GM12801 (cell line): ENCODE data around the gene TOMM34.

Source experiments
- CTCF ChIP-seq: IDR thresholded peaks from one replicate; pipeline ENCODE4 v1.5.1; 2011; ENCODE audit warnings: control low read depth; ENCODE audit not compliant: insufficient read length; ENCODE audit errors: extremely low read depth

Gene TOMM34

GRCh38 chr20:44954211-44954610 is 6.0 kb downstream of the TOMM34 start:
- no peak for TF ChIP-seq CTCF

DNA sequence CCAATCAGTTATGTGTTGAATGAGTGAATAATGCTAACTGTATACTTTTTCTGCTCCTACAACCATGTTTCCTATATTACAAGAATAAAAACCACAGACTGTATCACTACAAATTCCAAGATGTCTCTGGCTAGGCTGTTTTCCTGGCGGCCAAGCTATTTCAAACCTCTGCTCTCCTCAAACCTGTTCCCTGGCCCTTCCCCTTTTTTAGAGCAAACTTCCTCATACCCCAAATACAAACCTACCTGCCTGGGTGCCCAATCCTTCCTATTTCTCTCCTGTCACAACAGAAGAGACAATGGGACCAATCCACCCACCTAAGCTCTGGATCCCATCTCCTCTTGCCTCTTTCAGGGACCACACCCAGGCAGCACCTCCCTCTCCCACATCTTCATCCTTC is 7.5 kb downstream of the TOMM34 start:
- TF ChIP-seq CTCF: no peak

DNA sequence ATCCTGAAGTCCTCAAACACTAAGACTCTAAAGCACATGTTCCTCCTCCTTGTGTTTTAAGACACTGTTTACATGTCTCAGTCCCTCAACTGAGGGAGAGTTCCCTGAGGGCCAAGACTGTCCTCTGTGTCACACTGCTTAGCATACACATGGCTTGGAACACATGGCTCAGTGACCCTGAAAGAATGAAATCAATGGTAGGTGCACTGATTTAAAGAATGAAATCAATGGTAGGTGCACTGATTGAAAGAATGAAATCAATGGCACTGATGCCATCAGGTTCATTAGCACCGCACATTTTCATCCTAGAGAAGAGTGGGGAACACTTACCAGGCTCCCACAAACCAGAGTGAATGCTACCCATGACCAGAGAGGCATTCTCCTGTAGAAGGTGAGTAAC is 9.8 kb downstream of the TOMM34 start:
- TF ChIP-seq CTCF: no peak

DNA sequence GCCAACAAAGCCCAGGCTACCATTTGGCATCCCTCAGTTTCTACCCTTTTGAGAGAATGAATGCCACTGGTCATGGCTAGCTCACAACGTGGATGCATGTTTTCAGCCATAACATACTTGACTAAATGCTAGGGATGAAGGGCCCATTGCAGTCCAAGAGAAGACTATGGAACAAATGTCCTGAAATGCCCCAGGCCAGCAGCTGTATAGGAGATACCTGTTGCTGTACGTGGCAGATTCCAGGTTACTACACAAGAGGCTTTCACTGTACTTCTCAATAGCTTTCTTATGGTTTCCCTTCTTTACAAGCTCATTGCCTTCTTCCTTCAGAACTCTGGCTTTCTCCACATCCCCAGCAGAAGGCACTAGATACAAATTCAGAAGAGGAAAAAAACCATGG is 11.7 kb downstream of the TOMM34 start:
- no peak for TF ChIP-seq CTCF

DNA sequence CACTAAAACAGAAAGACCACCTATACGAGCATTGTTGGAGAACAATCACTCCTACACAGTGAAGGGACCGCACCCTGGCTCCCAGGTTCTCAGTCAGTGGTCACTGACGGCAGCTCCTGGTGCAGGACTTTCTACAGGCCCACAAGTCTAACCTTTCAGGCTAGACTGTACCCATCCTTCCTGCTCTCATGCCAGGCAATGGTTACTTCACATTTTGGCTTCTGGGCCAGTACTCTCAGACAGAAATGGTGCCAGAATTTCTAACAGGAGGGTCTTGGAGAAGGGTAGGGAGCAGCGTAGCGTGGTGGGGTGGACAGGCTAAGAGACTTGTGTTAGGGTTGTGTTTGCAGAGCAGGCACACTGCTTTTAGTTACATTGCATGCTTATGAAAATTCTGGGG is 12.1 kb downstream of the TOMM34 start:
- no peak for TF ChIP-seq CTCF

GRCh38 chr20:44946271-44946852 is 13.8 kb downstream of the TOMM34 start:
- no peak for TF ChIP-seq CTCF

- TF ChIP-seq CTCF: no peak
These were observed 14.9 kb downstream of the TOMM34 start for GRCh38 chr20:44945261-44945660.
